Hepatocyte (in vitro differentiated cells): Measurements from ENCODE around the gene PXDN.
"Not testable (repeated sequence)": the region's sequence is repeated elsewhere in the genome, so short reads cannot be mapped to it uniquely, and the experiment has no call there.

Source experiments
- EZH2 ChIP-seq: fragments of 200-600 bp; sonication (generic); IDR thresholded peaks from 2 replicates; pipeline ENCODE4 v1.6.1; 2016; ENCODE audit warnings: antibody characterized with exemption, mild to moderate bottlenecking, borderline replicate concordance
- TF ChIP-seq, protein P1 (sequence below): fragments of 200-600 bp; sonication (generic); IDR thresholded peaks from 2 replicates; pipeline ENCODE4 v1.5.1; 2016; ENCODE audit warnings: antibody characterized with exemption, mild to moderate bottlenecking; ENCODE audit not compliant: poor library complexity

DNA sequence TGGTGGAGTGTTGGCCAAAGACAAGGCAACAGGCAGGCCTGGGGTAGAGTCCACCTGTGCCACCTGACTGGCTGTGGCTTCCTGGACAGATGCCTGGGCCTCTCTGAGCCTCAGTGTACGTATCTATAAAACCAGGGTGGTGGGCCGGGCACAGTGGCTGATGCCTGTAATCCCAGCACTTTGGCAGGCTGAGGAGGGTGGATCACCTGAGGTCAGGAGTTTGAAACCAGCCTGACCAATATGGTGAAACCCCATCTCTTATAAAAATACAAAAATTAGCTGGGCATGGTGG lies 28.4 kb downstream of the PXDN start:
- TF ChIP-seq, protein P1, sequence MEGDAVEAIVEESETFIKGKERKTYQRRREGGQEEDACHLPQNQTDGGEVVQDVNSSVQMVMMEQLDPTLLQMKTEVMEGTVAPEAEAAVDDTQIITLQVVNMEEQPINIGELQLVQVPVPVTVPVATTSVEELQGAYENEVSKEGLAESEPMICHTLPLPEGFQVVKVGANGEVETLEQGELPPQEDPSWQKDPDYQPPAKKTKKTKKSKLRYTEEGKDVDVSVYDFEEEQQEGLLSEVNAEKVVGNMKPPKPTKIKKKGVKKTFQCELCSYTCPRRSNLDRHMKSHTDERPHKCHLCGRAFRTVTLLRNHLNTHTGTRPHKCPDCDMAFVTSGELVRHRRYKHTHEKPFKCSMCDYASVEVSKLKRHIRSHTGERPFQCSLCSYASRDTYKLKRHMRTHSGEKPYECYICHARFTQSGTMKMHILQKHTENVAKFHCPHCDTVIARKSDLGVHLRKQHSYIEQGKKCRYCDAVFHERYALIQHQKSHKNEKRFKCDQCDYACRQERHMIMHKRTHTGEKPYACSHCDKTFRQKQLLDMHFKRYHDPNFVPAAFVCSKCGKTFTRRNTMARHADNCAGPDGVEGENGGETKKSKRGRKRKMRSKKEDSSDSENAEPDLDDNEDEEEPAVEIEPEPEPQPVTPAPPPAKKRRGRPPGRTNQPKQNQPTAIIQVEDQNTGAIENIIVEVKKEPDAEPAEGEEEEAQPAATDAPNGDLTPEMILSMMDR, result not testable (repeated sequence)
- not testable (repeated sequence) for TF ChIP-seq EZH2
